Measurements from ENCODE around the gene ITGA3.

The ITGA3 gene

DNA sequence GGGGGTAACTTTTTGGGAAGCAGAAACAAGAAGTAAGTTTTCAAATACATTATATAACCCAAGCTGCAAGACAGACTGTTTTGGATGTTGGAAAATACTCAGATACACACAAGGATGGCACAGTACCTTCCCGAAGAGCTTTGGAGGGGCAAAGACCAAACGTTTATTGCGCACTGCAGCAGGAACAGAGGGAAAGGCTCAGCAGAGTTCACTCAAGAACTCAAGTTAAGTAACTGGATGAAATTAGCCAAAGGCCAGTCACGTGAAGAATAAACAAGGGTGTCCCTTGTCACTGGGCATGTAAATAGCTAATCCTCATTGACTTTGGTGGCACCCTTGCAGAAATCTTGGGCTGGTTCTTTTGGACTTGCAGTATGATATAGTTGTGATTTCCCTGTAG, 42.0 kb downstream of the ITGA3 start:
- TF ChIP-seq RAD21 (IDR thresholded peaks at IDR 0.05; ENCODE audit: low read depth) (no peak), EGR1 (IDR thresholded peaks at IDR 0.05) (no peak), FOXM1 (IDR thresholded peaks at IDR 0.05; ENCODE audit: borderline replicate concordance, low read depth) (no peak), YY1 (IDR thresholded peaks at IDR 0.05; ENCODE audit: low read depth) (no peak), CEBPB (IDR thresholded peaks at IDR 0.05) (no peak), TAF1 (IDR thresholded peaks at IDR 0.05; ENCODE audit: low read depth) (no peak), EP300 (IDR thresholded peaks at IDR 0.05; ENCODE audit: borderline replicate concordance) (no peak), TCF12 (IDR thresholded peaks at IDR 0.05; ENCODE audit: low read depth) (no peak)
- TF ChIP-seq, protein P1, sequence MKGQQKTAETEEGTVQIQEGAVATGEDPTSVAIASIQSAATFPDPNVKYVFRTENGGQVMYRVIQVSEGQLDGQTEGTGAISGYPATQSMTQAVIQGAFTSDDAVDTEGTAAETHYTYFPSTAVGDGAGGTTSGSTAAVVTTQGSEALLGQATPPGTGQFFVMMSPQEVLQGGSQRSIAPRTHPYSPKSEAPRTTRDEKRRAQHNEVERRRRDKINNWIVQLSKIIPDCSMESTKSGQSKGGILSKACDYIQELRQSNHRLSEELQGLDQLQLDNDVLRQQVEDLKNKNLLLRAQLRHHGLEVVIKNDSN (IDR thresholded peaks at IDR 0.05): no peak

DNA sequence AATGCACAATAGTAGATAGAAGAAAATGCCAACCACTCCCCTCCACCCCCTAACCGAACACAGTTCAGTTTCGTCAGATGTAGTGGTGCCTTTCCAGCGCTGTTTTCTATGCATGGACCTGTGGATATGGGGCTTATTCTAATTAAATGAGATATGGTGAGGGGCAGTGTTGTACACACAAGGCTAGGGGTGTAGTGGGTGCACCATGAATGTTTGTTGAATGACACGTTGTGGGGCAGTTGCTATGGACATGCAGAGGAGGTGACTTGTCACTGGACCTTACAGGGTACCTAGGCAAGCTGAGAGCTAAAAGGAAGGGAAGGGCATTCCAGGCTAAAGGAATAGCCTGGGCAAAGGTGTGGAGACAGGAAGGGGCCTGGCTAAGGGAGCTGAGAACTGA, 42.7 kb downstream of the ITGA3 start:
- TF ChIP-seq, protein P1 (IDR thresholded peaks at IDR 0.05): no peak
- TF ChIP-seq TEAD4 (IDR thresholded peaks at IDR 0.05) (no peak), EGR1 (IDR thresholded peaks at IDR 0.05) (no peak), NFIC (IDR thresholded peaks at IDR 0.05) (no peak), RAD21 (IDR thresholded peaks at IDR 0.05; ENCODE audit: low read depth) (no peak), CREB1 (IDR thresholded peaks at IDR 0.05; ENCODE audit: low read depth) (no peak), YY1 (IDR thresholded peaks at IDR 0.05; ENCODE audit: low read depth) (no peak), TAF1 (IDR thresholded peaks at IDR 0.05; ENCODE audit: low read depth) (no peak), CEBPB (IDR thresholded peaks at IDR 0.05) (no peak), TCF12 (IDR thresholded peaks at IDR 0.05; ENCODE audit: low read depth) (no peak), ZBTB7A (IDR thresholded peaks at IDR 0.05; ENCODE audit: low read depth) (no peak), FOXM1 (IDR thresholded peaks at IDR 0.05; ENCODE audit: borderline replicate concordance, low read depth) (no peak), EP300 (IDR thresholded peaks at IDR 0.05; ENCODE audit: borderline replicate concordance) (no peak)
- TF ChIP-seq, protein P2, sequence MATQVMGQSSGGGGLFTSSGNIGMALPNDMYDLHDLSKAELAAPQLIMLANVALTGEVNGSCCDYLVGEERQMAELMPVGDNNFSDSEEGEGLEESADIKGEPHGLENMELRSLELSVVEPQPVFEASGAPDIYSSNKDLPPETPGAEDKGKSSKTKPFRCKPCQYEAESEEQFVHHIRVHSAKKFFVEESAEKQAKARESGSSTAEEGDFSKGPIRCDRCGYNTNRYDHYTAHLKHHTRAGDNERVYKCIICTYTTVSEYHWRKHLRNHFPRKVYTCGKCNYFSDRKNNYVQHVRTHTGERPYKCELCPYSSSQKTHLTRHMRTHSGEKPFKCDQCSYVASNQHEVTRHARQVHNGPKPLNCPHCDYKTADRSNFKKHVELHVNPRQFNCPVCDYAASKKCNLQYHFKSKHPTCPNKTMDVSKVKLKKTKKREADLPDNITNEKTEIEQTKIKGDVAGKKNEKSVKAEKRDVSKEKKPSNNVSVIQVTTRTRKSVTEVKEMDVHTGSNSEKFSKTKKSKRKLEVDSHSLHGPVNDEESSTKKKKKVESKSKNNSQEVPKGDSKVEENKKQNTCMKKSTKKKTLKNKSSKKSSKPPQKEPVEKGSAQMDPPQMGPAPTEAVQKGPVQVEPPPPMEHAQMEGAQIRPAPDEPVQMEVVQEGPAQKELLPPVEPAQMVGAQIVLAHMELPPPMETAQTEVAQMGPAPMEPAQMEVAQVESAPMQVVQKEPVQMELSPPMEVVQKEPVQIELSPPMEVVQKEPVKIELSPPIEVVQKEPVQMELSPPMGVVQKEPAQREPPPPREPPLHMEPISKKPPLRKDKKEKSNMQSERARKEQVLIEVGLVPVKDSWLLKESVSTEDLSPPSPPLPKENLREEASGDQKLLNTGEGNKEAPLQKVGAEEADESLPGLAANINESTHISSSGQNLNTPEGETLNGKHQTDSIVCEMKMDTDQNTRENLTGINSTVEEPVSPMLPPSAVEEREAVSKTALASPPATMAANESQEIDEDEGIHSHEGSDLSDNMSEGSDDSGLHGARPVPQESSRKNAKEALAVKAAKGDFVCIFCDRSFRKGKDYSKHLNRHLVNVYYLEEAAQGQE (IDR thresholded peaks at IDR 0.05; ENCODE audit: low read depth): no peak
- TF ChIP-seq, protein P3, sequence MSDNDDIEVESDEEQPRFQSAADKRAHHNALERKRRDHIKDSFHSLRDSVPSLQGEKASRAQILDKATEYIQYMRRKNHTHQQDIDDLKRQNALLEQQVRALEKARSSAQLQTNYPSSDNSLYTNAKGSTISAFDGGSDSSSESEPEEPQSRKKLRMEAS (IDR thresholded peaks at IDR 0.05): no peak

DNA sequence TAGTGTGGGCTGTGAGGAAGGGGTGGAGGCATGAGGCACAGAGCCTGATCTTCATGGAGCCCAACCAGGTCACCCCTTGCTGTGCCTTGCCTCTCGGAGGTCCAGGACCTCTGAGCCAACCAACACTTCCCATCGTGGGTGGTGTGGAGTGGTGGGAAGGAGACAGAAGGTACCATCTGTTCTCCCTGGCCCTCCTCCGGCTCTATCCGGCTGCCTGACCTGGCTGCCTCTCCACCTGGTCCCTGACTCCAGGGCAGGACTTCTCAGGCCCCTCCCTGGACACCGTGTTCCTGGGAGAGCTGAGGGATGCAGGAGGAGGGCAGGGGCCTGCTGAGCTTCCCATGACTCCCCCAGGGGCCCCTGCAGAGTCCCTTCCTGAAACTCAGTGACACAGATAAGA, 43.1 kb downstream of the ITGA3 start:
- TF ChIP-seq TAF1 (IDR thresholded peaks at IDR 0.05; ENCODE audit: low read depth) (no peak), TEAD4 (IDR thresholded peaks at IDR 0.05) (no peak), NFIC (IDR thresholded peaks at IDR 0.05) (no peak), RAD21 (IDR thresholded peaks at IDR 0.05; ENCODE audit: low read depth) (no peak), FOXM1 (IDR thresholded peaks at IDR 0.05; ENCODE audit: borderline replicate concordance, low read depth) (no peak), EGR1 (IDR thresholded peaks at IDR 0.05) (no peak), CEBPB (IDR thresholded peaks at IDR 0.05) (no peak), YY1 (IDR thresholded peaks at IDR 0.05; ENCODE audit: low read depth) (no peak), ZBTB7A (IDR thresholded peaks at IDR 0.05; ENCODE audit: low read depth) (no peak), EP300 (IDR thresholded peaks at IDR 0.05; ENCODE audit: borderline replicate concordance) (no peak), CREB1 (IDR thresholded peaks at IDR 0.05; ENCODE audit: low read depth) (no peak), TCF12 (IDR thresholded peaks at IDR 0.05; ENCODE audit: low read depth) (no peak)
- TF ChIP-seq, protein P1 (IDR thresholded peaks at IDR 0.05): no peak
- TF ChIP-seq, protein P2 (IDR thresholded peaks at IDR 0.05; ENCODE audit: low read depth): no peak
- TF ChIP-seq, protein P3 (IDR thresholded peaks at IDR 0.05): no peak

DNA sequence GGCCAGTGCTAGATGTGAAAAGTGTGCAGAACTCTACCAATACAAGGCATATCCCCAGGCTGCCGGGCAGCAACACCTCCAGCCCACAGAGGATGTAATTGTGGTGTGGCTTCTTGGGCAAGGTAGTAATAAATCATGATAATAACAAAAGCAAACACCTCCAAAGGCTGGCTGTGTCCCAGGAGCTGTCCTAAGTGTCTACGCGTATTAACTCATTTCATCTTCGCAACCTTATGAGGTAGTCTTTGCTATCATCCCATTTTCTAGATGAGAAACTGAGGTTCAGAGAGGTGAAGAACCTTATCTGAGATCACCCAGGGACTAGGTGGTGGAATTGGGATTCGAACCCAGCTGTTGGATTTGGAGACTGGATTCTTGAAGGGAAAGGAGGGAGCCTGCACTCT, 44.6 kb downstream of the ITGA3 start:
- TF ChIP-seq, protein P2 (IDR thresholded peaks at IDR 0.05; ENCODE audit: low read depth): no peak
- TF ChIP-seq CEBPB (IDR thresholded peaks at IDR 0.05) (no peak), RAD21 (IDR thresholded peaks at IDR 0.05; ENCODE audit: low read depth) (no peak), YY1 (IDR thresholded peaks at IDR 0.05; ENCODE audit: low read depth) (no peak), TCF12 (IDR thresholded peaks at IDR 0.05; ENCODE audit: low read depth) (no peak), EGR1 (IDR thresholded peaks at IDR 0.05) (no peak), NFIC (IDR thresholded peaks at IDR 0.05) (no peak), CREB1 (IDR thresholded peaks at IDR 0.05; ENCODE audit: low read depth) (no peak), TAF1 (IDR thresholded peaks at IDR 0.05; ENCODE audit: low read depth) (no peak), FOXM1 (IDR thresholded peaks at IDR 0.05; ENCODE audit: borderline replicate concordance, low read depth) (no peak), TEAD4 (IDR thresholded peaks at IDR 0.05) (no peak), ZBTB7A (IDR thresholded peaks at IDR 0.05; ENCODE audit: low read depth) (no peak), EP300 (IDR thresholded peaks at IDR 0.05; ENCODE audit: borderline replicate concordance) (no peak)
- TF ChIP-seq, protein P1 (IDR thresholded peaks at IDR 0.05): no peak
